K562 (cell line): ENCODE results near the gene DHODH. TPM values are rescaled to one million over a fixed set of nuclear protein-coding genes. Genes with fewer than 3 reads are reported as not detected.

Source experiments
- CREB5 ChIP-seq: fragments of 250-450 bp; sonication (Bioruptor Pico); IDR thresholded peaks from 2 replicates; pipeline ENCODE4 v1.5.0; 2020; ENCODE audit warnings: mild to moderate bottlenecking
- DIDO1 ChIP-seq: fragments of 450-650 bp; IDR thresholded peaks from 2 replicates; pipeline ENCODE4 v1.6.1; 2016; ENCODE audit warnings: low read depth, missing biosample characterization, missing genetic modification characterization
- MECOM ChIP-seq: fragments of 250-450 bp; sonication (Bioruptor Pico); IDR thresholded peaks from 2 replicates; pipeline ENCODE4 v1.8.0; 2022; ENCODE audit warnings: inconsistent platforms
- NCOA1 ChIP-seq: fragments of 450-650 bp; IDR thresholded peaks from 2 replicates; pipeline ENCODE4 v1.6.1; 2016; ENCODE audit warnings: low read depth
- PURB ChIP-seq: sonication (generic); formaldehyde crosslinking; IDR thresholded peaks from 2 replicates; pipeline ENCODE4 v1.9.0; 2021; ENCODE audit warnings: low read depth, mild to moderate bottlenecking, missing genetic modification reagents
- SFPQ ChIP-seq: fragments of 200-400 bp; formaldehyde crosslinking; IDR thresholded peaks from 2 replicates; pipeline ENCODE4 v1.6.1; 2017; ENCODE audit warnings: mild to moderate bottlenecking, low read depth, low read length, moderate library complexity
- TAF9B ChIP-seq: fragments of 450-650 bp; IDR thresholded peaks from 2 replicates; pipeline ENCODE4 v1.6.1; 2018; ENCODE audit warnings: mild to moderate bottlenecking; ENCODE audit not compliant: partially characterized antibody
- TCF7L2 ChIP-seq: fragments of 150-350 bp; IDR thresholded peaks from 2 replicates; pipeline ENCODE4 v1.6.1; 2016; ENCODE audit warnings: low read depth, mild to moderate bottlenecking, low read length, moderate library complexity
- TFAM ChIP-seq: fragments of 250-450 bp; sonication (Bioruptor Pico); conservative IDR thresholded peaks from 2 replicates; pipeline ENCODE4 v1.5.0; 2021; ENCODE audit warnings: mild to moderate bottlenecking, moderate library complexity
- ZNF134 ChIP-seq: fragments of 250-450 bp; sonication (Bioruptor Pico); conservative IDR thresholded peaks from 2 replicates; pipeline ENCODE4 v1.4.0; 2020
- ZNF444 ChIP-seq: fragments of 250-450 bp; sonication (Bioruptor Pico); IDR thresholded peaks from 2 replicates; pipeline ENCODE4 v1.4.0; 2020; ENCODE audit warnings: mild to moderate bottlenecking, moderate library complexity
- ZNF707 ChIP-seq: fragments of 250-450 bp; sonication (Bioruptor Pico); conservative IDR thresholded peaks from 2 replicates; pipeline ENCODE4 v1.8.0; 2022; ENCODE audit warnings: inconsistent platforms, mild to moderate bottlenecking, moderate library complexity
- polyA plus RNA-seq, 8 experiments: library from polyadenylated mRNA; depleted of rRNA in 4 of 8; stranded (reverse) in 5 of 8; unstranded in 3 of 8; fragments of >200 nt; fragmentation: Nextera tagmentation in 2 of 8; fragmentation: Illumina TruSeq in 1 of 8; extraction: Ambion mirVana in 2 of 8; extraction: Trizol in 1 of 8; gene quantifications; 2 replicates each; pipeline versions ENCODE4 v1.2.1 to v1.2.3, GENCODE V29; 2011 to 2014; ENCODE audit warnings: inconsistent platforms in 1 of 8, missing spikeins in 1 of 8
- total RNA-seq, 7 experiments: library from RNA; depleted of rRNA in 6 of 7; stranded (reverse); fragments of >200 nt in 6 of 7; fragmentation: Illumina TruSeq in 2 of 7; extraction: Trizol in 2 of 7; gene quantifications; 2 replicates each; pipeline versions ENCODE4 v1.2.1 to v1.2.3, GENCODE V29; 2011 to 2021; ENCODE audit warnings: low replicate concordance in 1 of 7
- TF ChIP-seq, protein P1 (sequence below): sonication (generic); formaldehyde crosslinking; IDR thresholded peaks from 2 replicates; pipeline ENCODE4 v1.8.1; 2023; ENCODE audit warnings: mild to moderate bottlenecking, missing genetic modification reagents
- TF ChIP-seq, protein P2 (sequence below), 3 experiments: fragments of 200-800 bp in 1 of 3; fragments of 250-450 bp in 1 of 3; fragments of 450-650 bp in 1 of 3; sonication (Bioruptor Pico) in 1 of 3; sonication (Bioruptor generic) in 1 of 3; formaldehyde crosslinking in 1 of 3; IDR thresholded peaks; 2 replicates each; pipeline versions ENCODE4 v1.6.1 to v1.8.0; 2016 to 2022; ENCODE audit warnings: mild to moderate bottlenecking in 2 of 3, missing genetic modification characterization in 2 of 3, missing compliant biosample characterization in 1 of 3, moderate library complexity in 1 of 3
- TF ChIP-seq, protein P3 (sequence below): sonication (generic); formaldehyde crosslinking; IDR thresholded peaks from 2 replicates; pipeline ENCODE4 v1.4.0; 2020; ENCODE audit warnings: mild to moderate bottlenecking, missing genetic modification reagents

The DHODH gene
- total and polyA plus RNA-seq, 9 of the 15 experiments (the other 6 are each of a cell fraction or from before 2014, with no cell fraction given), result 4.3 to 19.9 (median 12.7) TPM

DNA sequence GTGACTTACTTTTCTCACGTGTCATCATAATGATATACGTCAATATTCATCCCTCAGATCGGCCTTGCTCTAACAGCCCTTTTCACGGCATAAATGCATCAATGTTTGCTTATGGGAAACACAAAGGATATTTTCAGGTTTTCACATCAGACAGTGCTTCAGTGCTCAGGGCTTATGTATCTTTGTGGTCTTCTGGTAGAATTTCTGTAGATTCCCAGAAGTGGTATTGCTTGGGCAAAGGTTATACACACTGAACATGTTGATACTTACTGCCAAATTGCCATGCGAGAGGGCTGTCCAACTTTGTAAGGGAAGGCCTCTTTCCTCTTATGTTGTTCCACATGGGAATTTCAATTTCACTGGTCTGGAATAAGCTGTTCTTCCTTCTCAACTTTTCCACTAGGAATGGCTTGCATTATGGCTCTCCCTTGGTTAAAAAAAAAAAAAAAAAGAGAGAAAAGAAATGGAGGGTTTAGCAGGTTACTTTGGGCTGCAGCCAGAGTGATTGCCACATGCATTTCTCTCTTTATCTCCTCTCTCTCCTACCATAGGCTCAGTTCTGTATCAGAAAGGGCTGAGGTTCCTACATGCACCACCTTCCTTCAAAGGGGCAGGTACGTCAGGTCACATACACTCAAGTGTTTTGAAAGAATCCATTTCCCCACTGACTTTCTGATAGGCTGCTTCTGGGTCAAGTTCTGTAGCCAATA is 19.3 kb downstream of the DHODH start (continued):
- TF ChIP-seq, protein P1, sequence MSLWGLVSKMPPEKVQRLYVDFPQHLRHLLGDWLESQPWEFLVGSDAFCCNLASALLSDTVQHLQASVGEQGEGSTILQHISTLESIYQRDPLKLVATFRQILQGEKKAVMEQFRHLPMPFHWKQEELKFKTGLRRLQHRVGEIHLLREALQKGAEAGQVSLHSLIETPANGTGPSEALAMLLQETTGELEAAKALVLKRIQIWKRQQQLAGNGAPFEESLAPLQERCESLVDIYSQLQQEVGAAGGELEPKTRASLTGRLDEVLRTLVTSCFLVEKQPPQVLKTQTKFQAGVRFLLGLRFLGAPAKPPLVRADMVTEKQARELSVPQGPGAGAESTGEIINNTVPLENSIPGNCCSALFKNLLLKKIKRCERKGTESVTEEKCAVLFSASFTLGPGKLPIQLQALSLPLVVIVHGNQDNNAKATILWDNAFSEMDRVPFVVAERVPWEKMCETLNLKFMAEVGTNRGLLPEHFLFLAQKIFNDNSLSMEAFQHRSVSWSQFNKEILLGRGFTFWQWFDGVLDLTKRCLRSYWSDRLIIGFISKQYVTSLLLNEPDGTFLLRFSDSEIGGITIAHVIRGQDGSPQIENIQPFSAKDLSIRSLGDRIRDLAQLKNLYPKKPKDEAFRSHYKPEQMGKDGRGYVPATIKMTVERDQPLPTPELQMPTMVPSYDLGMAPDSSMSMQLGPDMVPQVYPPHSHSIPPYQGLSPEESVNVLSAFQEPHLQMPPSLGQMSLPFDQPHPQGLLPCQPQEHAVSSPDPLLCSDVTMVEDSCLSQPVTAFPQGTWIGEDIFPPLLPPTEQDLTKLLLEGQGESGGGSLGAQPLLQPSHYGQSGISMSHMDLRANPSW (CRISPR knock-in tag), result no peak
- no peak for TF ChIP-seq SFPQ
- TF ChIP-seq ZNF444 (CRISPR knock-in tag), result no peak
- no peak for TF ChIP-seq TAF9B
- TF ChIP-seq TCF7L2, result no peak
- no peak for TF ChIP-seq DIDO1 (tag)
- no peak for TF ChIP-seq PURB (CRISPR knock-in tag)
- TF ChIP-seq NCOA1, result no peak
- no peak for TF ChIP-seq TFAM (CRISPR knock-in tag)
- TF ChIP-seq, protein P2, sequence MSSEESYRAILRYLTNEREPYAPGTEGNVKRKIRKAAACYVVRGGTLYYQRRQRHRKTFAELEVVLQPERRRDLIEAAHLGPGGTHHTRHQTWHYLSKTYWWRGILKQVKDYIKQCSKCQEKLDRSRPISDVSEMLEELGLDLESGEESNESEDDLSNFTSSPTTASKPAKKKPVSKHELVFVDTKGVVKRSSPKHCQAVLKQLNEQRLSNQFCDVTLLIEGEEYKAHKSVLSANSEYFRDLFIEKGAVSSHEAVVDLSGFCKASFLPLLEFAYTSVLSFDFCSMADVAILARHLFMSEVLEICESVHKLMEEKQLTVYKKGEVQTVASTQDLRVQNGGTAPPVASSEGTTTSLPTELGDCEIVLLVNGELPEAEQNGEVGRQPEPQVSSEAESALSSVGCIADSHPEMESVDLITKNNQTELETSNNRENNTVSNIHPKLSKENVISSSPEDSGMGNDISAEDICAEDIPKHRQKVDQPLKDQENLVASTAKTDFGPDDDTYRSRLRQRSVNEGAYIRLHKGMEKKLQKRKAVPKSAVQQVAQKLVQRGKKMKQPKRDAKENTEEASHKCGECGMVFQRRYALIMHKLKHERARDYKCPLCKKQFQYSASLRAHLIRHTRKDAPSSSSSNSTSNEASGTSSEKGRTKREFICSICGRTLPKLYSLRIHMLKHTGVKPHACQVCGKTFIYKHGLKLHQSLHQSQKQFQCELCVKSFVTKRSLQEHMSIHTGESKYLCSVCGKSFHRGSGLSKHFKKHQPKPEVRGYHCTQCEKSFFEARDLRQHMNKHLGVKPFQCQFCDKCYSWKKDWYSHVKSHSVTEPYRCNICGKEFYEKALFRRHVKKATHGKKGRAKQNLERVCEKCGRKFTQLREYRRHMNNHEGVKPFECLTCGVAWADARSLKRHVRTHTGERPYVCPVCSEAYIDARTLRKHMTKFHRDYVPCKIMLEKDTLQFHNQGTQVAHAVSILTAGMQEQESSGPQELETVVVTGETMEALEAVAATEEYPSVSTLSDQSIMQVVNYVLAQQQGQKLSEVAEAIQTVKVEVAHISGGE (CRISPR knock-in tag; IDR thresholded peaks at IDR 0.05), result no peak
- TF ChIP-seq, protein P3, sequence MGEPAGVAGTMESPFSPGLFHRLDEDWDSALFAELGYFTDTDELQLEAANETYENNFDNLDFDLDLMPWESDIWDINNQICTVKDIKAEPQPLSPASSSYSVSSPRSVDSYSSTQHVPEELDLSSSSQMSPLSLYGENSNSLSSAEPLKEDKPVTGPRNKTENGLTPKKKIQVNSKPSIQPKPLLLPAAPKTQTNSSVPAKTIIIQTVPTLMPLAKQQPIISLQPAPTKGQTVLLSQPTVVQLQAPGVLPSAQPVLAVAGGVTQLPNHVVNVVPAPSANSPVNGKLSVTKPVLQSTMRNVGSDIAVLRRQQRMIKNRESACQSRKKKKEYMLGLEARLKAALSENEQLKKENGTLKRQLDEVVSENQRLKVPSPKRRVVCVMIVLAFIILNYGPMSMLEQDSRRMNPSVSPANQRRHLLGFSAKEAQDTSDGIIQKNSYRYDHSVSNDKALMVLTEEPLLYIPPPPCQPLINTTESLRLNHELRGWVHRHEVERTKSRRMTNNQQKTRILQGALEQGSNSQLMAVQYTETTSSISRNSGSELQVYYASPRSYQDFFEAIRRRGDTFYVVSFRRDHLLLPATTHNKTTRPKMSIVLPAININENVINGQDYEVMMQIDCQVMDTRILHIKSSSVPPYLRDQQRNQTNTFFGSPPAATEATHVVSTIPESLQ (CRISPR knock-in tag), result no peak
- TF ChIP-seq MECOM (CRISPR knock-in tag), result no peak
- no peak for TF ChIP-seq CREB5 (CRISPR knock-in tag)
- no peak for TF ChIP-seq ZNF134 (CRISPR knock-in tag)
- no peak for TF ChIP-seq ZNF707 (CRISPR knock-in tag)
